HepG2 (cell line): ENCODE data around the gene ANXA9. TPM values are rescaled to one million over a fixed set of nuclear protein-coding genes. Genes with fewer than 3 reads are reported as not detected.

Source experiments
- CAMTA2 ChIP-seq: sonication (generic); formaldehyde crosslinking; IDR thresholded peaks from 2 replicates; pipeline ENCODE4 v1.4.0; 2020; ENCODE audit warnings: mild to moderate bottlenecking, missing genetic modification reagents, borderline replicate concordance
- DPF2 ChIP-seq: sonication (generic); formaldehyde crosslinking; IDR thresholded peaks from 2 replicates; pipeline ENCODE4 v1.4.0; 2020; ENCODE audit warnings: mild to moderate bottlenecking, low read depth, missing genetic modification reagents, borderline replicate concordance
- HNF1B ChIP-seq: sonication (generic); formaldehyde crosslinking; IDR thresholded peaks from 2 replicates; pipeline ENCODE4 v1.5.1; 2020; ENCODE audit warnings: mild to moderate bottlenecking, moderate library complexity, missing genetic modification reagents
- NFYB ChIP-seq: sonication (generic); formaldehyde crosslinking; IDR thresholded peaks from 2 replicates; pipeline ENCODE4 v1.4.0; 2020; ENCODE audit warnings: missing genetic modification reagents
- PHF8 ChIP-seq: sonication (generic); formaldehyde crosslinking; IDR thresholded peaks from 2 replicates; pipeline ENCODE4 v1.5.0; 2020; ENCODE audit warnings: missing genetic modification reagents
- PTBP1 ChIP-seq: fragments of 200-400 bp; formaldehyde crosslinking; IDR thresholded peaks from 2 replicates; pipeline ENCODE4 v1.6.1; 2018; ENCODE audit warnings: low read length, low read depth; ENCODE audit not compliant: poor library complexity, severe bottlenecking
- RAD21 ChIP-seq: fragments of 450-650 bp; formaldehyde crosslinking; IDR thresholded peaks from 2 replicates; pipeline ENCODE4 v1.5.0; 2020; ENCODE audit warnings: mild to moderate bottlenecking
- SOX6 ChIP-seq, 2 experiments: fragments of 450-650 bp in 1 of 2; sonication (generic) in 1 of 2; formaldehyde crosslinking in 1 of 2; IDR thresholded peaks; 2 replicates each; pipeline versions ENCODE4 v1.4.0 to v1.6.1; 2017 to 2020; ENCODE audit warnings: antibody characterized with exemption in 1 of 2, mild to moderate bottlenecking in 1 of 2, missing genetic modification reagents in 1 of 2
- TRIM22 ChIP-seq: fragments of 450-650 bp; IDR thresholded peaks from 2 replicates; pipeline ENCODE4 v1.6.1; 2017
- U2AF1 ChIP-seq: fragments of 200-400 bp; formaldehyde crosslinking; optimal IDR thresholded peaks from 2 replicates; pipeline ENCODE3; 2017; ENCODE audit warnings: mild to moderate bottlenecking, low read depth, low read length
- ZFP41 ChIP-seq: sonication (generic); formaldehyde crosslinking; IDR thresholded peaks from 2 replicates; pipeline ENCODE4 v1.4.0; 2020; ENCODE audit warnings: mild to moderate bottlenecking, missing genetic modification reagents, borderline replicate concordance
- ZFP82 ChIP-seq: sonication (generic); formaldehyde crosslinking; IDR thresholded peaks from 2 replicates; pipeline ENCODE4 v1.5.1; 2020; ENCODE audit warnings: mild to moderate bottlenecking, missing genetic modification reagents, borderline replicate concordance
- ZKSCAN1 ChIP-seq: fragments of 150-350 bp; IDR thresholded peaks from 2 replicates; pipeline ENCODE4 v1.6.1; 2014; ENCODE audit warnings: low read length
- ZNF512B ChIP-seq: sonication (generic); formaldehyde crosslinking; IDR thresholded peaks from 2 replicates; pipeline ENCODE4 v1.5.1; 2020; ENCODE audit warnings: missing genetic modification reagents, mild to moderate bottlenecking, borderline replicate concordance
- ZNF513 ChIP-seq: sonication (generic); formaldehyde crosslinking; conservative IDR thresholded peaks from 2 replicates; pipeline ENCODE4 v1.5.0; 2020; ENCODE audit warnings: missing genetic modification reagents
- ZNF616 ChIP-seq: sonication (generic); formaldehyde crosslinking; IDR thresholded peaks from 2 replicates; pipeline ENCODE4 v1.5.0; 2020; ENCODE audit warnings: low read depth, mild to moderate bottlenecking, missing genetic modification reagents
- ZNF7 ChIP-seq: IDR thresholded peaks from 2 replicates; pipeline ENCODE4 v1.6.1; 2016; ENCODE audit warnings: missing biosample characterization, missing genetic modification reagents
- polyA plus RNA-seq, 8 experiments: library from polyadenylated mRNA; depleted of rRNA in 3 of 8; stranded (reverse) in 7 of 8; unstranded in 1 of 8; fragments of >200 nt; fragmentation: Illumina TruSeq in 4 of 8; extraction: Trizol in 4 of 8; gene quantifications; 2 replicates each; pipeline versions ENCODE4 v1.2.1 to v1.2.3, GENCODE V29; 2011 to 2016; ENCODE audit warnings: low read depth in 4 of 8, missing spikeins in 1 of 8, mixed read lengths in 1 of 8; ENCODE audit not compliant: insufficient read depth in 1 of 8
- total RNA-seq, 5 experiments: library from RNA; depleted of rRNA; stranded (reverse); fragments of >200 nt; fragmentation: Illumina TruSeq; extraction: Trizol; gene quantifications; 2 replicates each; pipeline ENCODE4 v1.2.3, GENCODE V29; 2016; ENCODE audit warnings: low read depth in 1 of 5
- TF ChIP-seq, protein P1 (sequence below): fragments of 450-650 bp; IDR thresholded peaks from 2 replicates; pipeline ENCODE4 v1.6.1; 2017; ENCODE audit warnings: mild to moderate bottlenecking

The ANXA9 gene
- total and polyA plus RNA-seq, 2 of the 13 experiments (the other 11 are each of a cell fraction or from before 2014, with no cell fraction given), result 13.3 to 23.9 TPM

GRCh38 chr1:150970808-150971582, 11.1 kb upstream of the ANXA9 start (continued):
- TF ChIP-seq ZNF512B (CRISPR knock-in tag), result no peak
- peak; percentile 88; the same call in 1 of the 2 replicates for TF ChIP-seq HNF1B
- TF ChIP-seq ZNF7 (CRISPR knock-in tag), result no peak
- TF ChIP-seq ZNF513 (CRISPR knock-in tag), result no peak
- no peak for TF ChIP-seq SOX6 (IDR thresholded peaks at IDR 0.05)
- peak; percentile 90 for TF ChIP-seq SOX6 (CRISPR knock-in tag; IDR thresholded peaks at IDR 0.05)
- no peak for TF ChIP-seq CAMTA2
- no peak for TF ChIP-seq PTBP1
- no peak for TF ChIP-seq U2AF1
- TF ChIP-seq TRIM22, result no peak
- no peak for TF ChIP-seq PHF8 (CRISPR knock-in tag)
- TF ChIP-seq, protein P1, sequence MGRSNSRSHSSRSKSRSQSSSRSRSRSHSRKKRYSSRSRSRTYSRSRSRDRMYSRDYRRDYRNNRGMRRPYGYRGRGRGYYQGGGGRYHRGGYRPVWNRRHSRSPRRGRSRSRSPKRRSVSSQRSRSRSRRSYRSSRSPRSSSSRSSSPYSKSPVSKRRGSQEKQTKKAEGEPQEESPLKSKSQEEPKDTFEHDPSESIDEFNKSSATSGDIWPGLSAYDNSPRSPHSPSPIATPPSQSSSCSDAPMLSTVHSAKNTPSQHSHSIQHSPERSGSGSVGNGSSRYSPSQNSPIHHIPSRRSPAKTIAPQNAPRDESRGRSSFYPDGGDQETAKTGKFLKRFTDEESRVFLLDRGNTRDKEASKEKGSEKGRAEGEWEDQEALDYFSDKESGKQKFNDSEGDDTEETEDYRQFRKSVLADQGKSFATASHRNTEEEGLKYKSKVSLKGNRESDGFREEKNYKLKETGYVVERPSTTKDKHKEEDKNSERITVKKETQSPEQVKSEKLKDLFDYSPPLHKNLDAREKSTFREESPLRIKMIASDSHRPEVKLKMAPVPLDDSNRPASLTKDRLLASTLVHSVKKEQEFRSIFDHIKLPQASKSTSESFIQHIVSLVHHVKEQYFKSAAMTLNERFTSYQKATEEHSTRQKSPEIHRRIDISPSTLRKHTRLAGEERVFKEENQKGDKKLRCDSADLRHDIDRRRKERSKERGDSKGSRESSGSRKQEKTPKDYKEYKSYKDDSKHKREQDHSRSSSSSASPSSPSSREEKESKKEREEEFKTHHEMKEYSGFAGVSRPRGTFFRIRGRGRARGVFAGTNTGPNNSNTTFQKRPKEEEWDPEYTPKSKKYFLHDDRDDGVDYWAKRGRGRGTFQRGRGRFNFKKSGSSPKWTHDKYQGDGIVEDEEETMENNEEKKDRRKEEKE, result no peak
- no peak for TF ChIP-seq ZFP41
- TF ChIP-seq DPF2 (CRISPR knock-in tag), result peak; percentile 76
- TF ChIP-seq ZKSCAN1, result no peak
- no peak for TF ChIP-seq ZNF616
- TF ChIP-seq NFYB, result no peak
- TF ChIP-seq RAD21, result peak; percentile 53; the same call in 1 of the 2 replicates
- no peak for TF ChIP-seq ZFP82 (CRISPR knock-in tag)
